AG04450 (cell line): ENCODE results near the gene MCM9. TPM values are rescaled to one million over a fixed set of nuclear protein-coding genes. Genes with fewer than 3 reads are reported as not detected.

ENCODE experiments used
- CTCF ChIA-PET: fragments of 300-600, 350-600 bp; formaldehyde crosslinking; extraction: SDS; loops from one replicate; lab custom pipeline; 2022; ENCODE audit warnings: antibody characterized with exemption, inconsistent platforms; lab: Charles Lee
- POLR2A ChIA-PET: fragments of 350-600 bp; formaldehyde crosslinking; extraction: SDS; loops from one replicate; lab custom pipeline; 2021; ENCODE audit warnings: antibody characterized with exemption, inconsistent platforms; lab: Yijun Ruan, JAX
- DNase-seq: peaks from one replicate; pipeline ENCODE4 v3.0.0-alpha.2; 2011; ENCODE audit warnings: low read depth, low spot score
- H3K27ac ChIP-seq: one replicate; pipeline ENCODE4 v1.5.1; 2012; ENCODE audit warnings: low read depth, low read length, control low read depth
- H3K27me3 ChIP-seq: one replicate; pipeline ENCODE4 v1.6.0; 2012; ENCODE audit warnings: low read length; ENCODE audit not compliant: control insufficient read depth, insufficient read depth
- H3K4me3 ChIP-seq: 2 replicates; pipeline ENCODE4 v1.5.1; 2011; ENCODE audit warnings: mild to moderate bottlenecking, low read depth, low read length, control low read depth
- H3K9me3 ChIP-seq: 2 replicates; pipeline ENCODE4 v1.5.1; 2012; ENCODE audit warnings: low read length; ENCODE audit not compliant: control insufficient read depth, insufficient read depth
- CTCF ChIP-seq: IDR thresholded peaks from 2 replicates; pipeline ENCODE4 v1.5.1; 2011; ENCODE audit warnings: low read depth, low read length, control low read depth, inconsistent platforms
- polyA plus RNA-seq: library from polyadenylated mRNA; depleted of rRNA; stranded (reverse); fragments of >200 nt; gene quantifications from 2 replicates; pipeline ENCODE4 v1.2.3, GENCODE V29; 2011

The MCM9 gene
- polyA plus RNA-seq, 1 experiment: 2.2 TPM

DNA sequence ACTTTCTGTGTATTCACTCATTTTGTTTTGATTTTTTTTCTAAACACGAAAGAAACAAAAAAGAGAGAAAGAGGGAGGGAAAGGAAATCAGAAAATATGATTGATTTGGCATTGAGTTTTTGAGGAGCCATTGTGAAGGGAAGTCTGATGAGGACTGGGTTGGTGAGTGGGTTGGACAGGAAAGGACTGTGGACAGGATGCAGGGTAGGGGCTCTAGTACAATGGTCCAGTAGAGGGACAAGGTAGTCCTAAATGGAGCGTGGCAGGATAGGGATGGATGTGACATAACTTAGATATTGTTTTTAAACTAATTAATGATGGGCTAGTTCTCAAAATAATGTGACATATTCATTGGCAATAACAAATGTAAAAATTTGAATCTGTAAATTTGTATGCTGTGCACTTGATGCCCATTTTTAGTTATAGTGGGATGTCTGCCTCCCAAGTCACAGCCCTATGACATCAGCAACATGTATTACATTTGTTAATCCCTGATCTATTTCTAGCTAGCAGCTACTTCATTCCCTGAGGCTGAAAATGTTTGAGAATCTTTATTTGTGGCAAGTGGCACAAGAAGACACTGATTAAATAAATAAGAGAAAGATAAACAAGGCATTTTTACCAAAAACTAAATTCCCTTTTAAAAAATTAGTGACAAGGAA lies 105.0 kb downstream of the MCM9 start:
- ChIA-PET POLR2A (no interaction called here), CTCF (no interaction called here)
- Histone ChIP-seq H3K4me3 (no peak overlapping the region), H3K27ac (no peak overlapping the region), H3K9me3 (no peaks in the 10 kb centered on the region), H3K27me3 (no peaks in the 10 kb centered on the region)
- TF ChIP-seq CTCF: no peak
- no peak for DNase-seq

DNA sequence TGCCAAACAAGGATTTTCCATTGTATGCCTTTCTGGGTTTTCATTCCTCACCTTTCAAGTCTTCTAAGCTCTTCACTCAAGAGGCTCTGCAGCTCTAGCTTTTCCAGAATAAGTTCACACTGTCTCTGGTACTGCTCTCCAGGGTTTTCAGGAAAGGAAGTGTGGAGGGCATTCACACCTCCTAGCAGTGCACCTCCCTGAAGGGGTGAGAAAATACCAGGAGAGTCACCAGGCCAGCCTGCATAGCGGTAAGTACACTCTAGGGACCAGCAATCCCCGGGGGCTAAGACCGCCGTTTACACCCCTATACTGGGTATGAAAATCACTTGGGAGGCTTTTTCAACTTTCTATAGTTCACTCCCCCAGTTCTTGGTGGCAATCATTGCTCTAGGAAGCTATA lies 108.9 kb downstream of the MCM9 start:
- no peak for TF ChIP-seq CTCF
- no peaks in the 10 kb centered on the region for H3K27me3 ChIP-seq
- no peak overlapping the region for H3K4me3 ChIP-seq
- DNase-seq: no peak
- no peaks in the 10 kb centered on the region for H3K9me3 ChIP-seq
- CTCF ChIA-PET: interaction anchor here (1.1 kb wide), 1 partner anchor 14 kb away, joined by 3 read pairs; no protein-coding TSS in a partner anchor
- H3K27ac ChIP-seq: no peak overlapping the region
- POLR2A ChIA-PET: no interaction called here

- POLR2A ChIA-PET: no interaction called here
- H3K4me3 ChIP-seq: no peak overlapping the region
- DNase-seq: no peak
- no peak overlapping the region for H3K27ac ChIP-seq
- no peak for TF ChIP-seq CTCF
- H3K9me3 ChIP-seq: no peaks in the 10 kb centered on the region
- CTCF ChIA-PET: no interaction called here
- no peaks in the 10 kb centered on the region for H3K27me3 ChIP-seq
Measured at GRCh38 chr6:118825661-118826060, 109.3 kb downstream of the MCM9 start.

DNA sequence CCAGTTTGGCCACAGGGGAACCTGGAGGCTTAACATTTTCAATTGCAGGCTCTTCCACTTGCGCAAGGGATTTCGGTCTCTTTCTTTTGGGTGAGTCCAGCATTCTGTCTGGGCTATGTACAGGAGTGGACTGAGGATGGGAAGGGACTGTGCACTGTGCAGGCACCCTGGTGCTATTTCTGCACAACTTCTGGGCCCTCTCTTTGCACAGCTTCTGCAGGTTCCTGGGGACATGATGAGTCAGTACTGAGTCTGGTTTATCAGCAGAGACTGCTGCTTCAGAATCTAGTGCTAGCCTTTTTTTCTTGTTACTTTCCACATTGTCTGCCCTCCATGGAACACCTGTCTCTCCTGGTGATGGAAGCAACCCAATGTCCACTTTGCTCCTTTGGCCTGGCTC lies 119.5 kb downstream of the MCM9 start:
- H3K27ac ChIP-seq: no peak overlapping the region

More for the DNA sequence above, 119.5 kb downstream of the MCM9 start:
- Histone ChIP-seq H3K9me3 (no peaks in the 10 kb centered on the region), H3K4me3 (no peak overlapping the region), H3K27me3 (no peaks in the 10 kb centered on the region)
- CTCF ChIA-PET: no interaction called here
- POLR2A ChIA-PET: no interaction called here
- no peak for TF ChIP-seq CTCF
- no peak for DNase-seq
